Epithelial cell of esophagus (primary cell): ENCODE results near the gene IGFALS.

Source experiments
- DNase-seq: peaks from one replicate; pipeline ENCODE4 v3.0.0; 2010; ENCODE audit warnings: low read depth
- H3K4me3 ChIP-seq: 2 replicates; pipeline ENCODE4 v1.5.1; 2011; ENCODE audit warnings: mild to moderate bottlenecking, low read length, control low read depth
- CTCF ChIP-seq: IDR thresholded peaks from 2 replicates; pipeline ENCODE4 v1.5.1; 2011; ENCODE audit warnings: low read depth, mild to moderate bottlenecking, low read length, control low read depth, inconsistent platforms; ENCODE audit not compliant: insufficient read depth; ENCODE audit errors: missing control alignments

IGFALS gene

GRCh38 chr16:1747934-1748333 lies 45.6 kb downstream of the IGFALS start:
- H3K4me3 ChIP-seq: no peak overlapping the region
- TF ChIP-seq CTCF: no peak
- no peak for DNase-seq

GRCh38 chr16:1746693-1747195 lies 46.8 kb downstream of the IGFALS start:
- no peak for TF ChIP-seq CTCF
- H3K4me3 ChIP-seq: no peak overlapping the region
- DNase-seq: no peak

DNA sequence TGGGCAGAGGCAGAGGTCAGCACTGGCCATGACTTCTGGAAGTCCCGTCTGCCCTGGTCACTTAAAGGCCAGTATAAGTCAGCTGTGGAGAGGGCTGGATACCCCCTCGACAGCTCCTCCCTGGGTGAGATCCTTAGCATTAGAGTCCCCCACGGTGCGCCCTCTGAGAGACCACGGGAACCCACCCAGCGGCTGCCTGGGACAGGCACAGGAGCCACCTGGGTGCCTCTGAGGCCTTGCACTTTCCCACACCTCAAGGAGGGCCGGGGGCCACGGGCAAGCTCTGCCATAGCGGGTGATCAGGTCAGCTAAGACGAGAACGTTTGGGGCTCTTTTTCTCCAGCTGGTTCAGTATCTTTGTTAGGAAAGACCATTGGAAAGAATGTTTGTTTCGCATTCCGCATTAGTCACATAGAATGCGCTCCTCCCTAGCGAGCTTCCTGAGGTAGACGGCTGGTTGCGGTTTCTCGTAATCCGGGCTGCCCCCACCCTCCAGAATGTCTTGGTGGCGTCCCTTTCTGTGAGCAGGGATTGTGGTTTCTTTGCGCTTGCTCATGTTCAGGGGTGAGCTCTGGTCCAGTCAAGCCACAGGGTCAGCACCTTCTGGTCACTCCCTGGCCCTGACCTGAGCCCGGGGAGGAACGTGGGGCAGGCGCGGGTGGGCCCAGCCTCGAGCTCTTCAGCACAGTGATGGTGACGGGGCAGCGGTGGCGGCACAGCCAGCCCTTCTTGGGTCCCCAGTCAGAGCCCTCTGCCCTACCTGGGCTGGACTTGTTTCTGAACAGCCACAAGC lies 47.4 kb downstream of the IGFALS start:
- peak; percentile 54 for DNase-seq
- TF ChIP-seq CTCF: no peak
- no peak overlapping the region for H3K4me3 ChIP-seq

DNA sequence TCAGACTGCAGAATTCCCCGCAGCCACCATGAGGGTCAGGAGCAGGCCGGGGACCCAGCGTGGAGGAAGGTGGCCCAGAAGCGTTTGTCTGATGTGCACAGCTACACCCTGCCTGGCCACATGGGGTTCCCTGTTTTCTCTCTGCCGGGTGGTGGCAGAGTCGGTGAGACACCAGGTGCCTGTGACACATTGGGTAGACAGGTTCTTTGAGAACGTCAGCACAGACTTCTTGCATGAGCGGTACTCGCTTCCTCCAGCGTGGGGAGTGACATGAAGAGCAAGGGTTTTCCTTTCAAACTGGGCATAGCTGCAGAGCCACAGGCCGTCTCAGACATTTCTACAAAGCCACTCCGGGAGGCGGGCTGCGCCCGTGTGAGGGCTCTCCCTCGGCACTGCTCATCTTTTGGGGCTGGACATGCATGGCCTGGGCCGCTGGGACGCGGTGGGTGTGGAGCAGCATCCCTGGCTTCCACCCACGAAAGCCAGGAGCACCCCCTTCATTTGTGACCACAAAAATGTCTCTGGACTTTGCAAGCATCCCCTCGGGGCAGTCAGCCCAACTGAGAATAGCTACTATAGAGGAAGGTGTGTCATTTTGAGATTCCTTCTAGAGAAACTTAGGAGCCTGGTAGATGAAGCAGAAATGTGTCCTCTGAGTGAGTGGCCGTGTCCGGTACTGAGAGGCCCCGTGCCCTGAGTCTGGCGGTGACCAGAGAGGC lies 48.2 kb downstream of the IGFALS start:
- peak; percentile 6 for TF ChIP-seq CTCF
- no peak overlapping the region for H3K4me3 ChIP-seq
- DNase-seq: peak; percentile 57

DNA sequence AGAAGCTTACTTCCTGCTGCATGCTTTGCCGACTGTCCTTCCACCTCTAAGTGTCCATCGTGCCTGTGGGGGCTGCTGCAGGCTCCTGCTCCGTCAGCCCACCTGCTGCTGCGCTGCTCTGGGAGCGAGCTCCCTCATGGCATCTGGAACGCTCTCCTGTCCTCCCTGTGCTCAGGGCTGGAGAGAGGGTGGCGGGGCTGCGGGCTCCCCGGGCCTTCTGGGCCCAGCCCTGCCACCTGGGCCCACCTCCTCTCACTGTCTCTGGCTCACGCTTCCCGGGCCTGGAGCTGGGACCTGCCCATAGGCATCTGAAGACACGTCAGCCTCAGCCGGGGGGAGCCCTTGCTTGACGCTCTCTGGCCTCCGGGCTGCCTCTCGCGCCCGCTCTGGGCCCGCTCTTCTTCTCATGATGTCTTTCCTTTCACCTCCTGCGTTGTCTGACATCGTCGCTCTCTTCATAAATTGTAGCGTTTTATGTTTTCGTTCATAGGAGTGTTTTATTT lies 49.1 kb downstream of the IGFALS start:
- no peak overlapping the region for H3K4me3 ChIP-seq
- no peak for TF ChIP-seq CTCF
- no peak for DNase-seq

DNA sequence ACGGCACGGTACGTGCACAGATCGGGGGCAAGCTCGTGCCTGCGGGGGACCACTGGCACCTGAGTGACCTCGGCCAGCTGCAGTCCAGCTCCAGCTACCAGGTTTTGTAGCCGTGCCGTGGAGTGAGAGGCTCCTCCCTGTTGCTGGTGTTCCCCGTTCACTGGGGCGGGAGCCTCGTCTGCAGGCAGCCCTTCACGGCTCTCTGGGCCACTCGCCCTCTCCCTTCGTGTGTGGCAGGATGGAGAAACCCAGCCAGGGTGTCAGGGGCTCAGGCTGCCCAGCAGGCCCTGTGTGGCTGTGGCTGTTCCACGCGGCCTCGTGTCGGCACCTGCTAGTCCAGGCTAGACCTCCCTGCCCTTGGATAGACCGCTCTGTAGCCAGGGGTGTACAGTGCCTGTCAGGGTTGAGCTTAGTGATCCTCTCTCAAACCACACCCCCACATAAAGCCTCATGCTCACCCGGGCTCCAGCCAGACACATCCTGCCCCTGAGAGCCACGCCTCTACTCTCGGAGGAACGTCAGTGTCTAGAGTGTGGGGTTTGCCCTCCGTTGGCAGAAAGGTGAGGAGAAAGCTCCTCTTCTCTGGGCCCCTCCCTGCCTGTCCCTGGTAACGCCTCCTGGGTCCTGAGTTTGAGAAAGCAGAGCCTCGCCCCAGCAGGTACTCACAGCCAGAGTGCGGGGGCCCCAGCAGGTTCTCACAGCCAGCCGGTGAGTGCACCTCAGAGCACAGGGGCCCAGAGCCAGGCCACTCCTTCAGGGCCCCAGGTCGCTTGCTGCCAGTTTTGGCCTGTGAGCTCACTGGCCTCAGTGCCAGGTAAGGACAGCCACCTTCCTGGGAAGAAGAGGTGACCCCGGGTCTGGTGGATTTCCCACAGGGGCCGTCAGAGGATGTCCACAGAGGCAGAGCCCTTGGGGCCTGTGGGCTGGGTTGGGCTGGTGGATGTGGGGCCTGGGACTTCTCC lies 49.8 kb downstream of the IGFALS start:
- DNase-seq: no peak
- no peak overlapping the region for H3K4me3 ChIP-seq
- no peak for TF ChIP-seq CTCF
